Activated CD8-positive, alpha-beta T cell treated with anti-CD3 and anti-CD28 coated beads for 36 hours (primary cell): ENCODE results near the gene SLC43A2. TPM values are rescaled to one million over a fixed set of nuclear protein-coding genes. Genes with fewer than 3 reads are reported as not detected.

Experiments used
- ATAC-seq: fragments of 200-7000 bp; cut with Tn5 transposase; one replicate; pipeline ENCODE4 v1.10.0; 2021; ENCODE audit warnings: mild to moderate bottlenecking, moderate library complexity
- CTCF ChIA-PET: fragments of 350-600 bp; sonication (Branson Sonifier 250); formaldehyde crosslinking; loops from one replicate; lab custom pipeline; 2021; ENCODE audit warnings: antibody characterized with exemption; lab: Charles Lee
- POLR2A ChIA-PET: fragments of 350-600 bp; sonication (Branson Sonifier 250); formaldehyde crosslinking; loops from one replicate; lab custom pipeline; 2021; ENCODE audit warnings: antibody characterized with exemption; lab: Charles Lee
- DNase-seq: peaks from one replicate; pipeline ENCODE4 v3.0.0-alpha.2; 2020
- H3K27ac Mint-ChIP-seq: one replicate; pipeline ENCODE4 v1.8.0; 2021; ENCODE audit warnings: mild to moderate bottlenecking, mixed read lengths
- H3K27me3 Mint-ChIP-seq: one replicate; pipeline ENCODE4 v1.8.0; 2021; ENCODE audit warnings: mixed read lengths
- H3K36me3 Mint-ChIP-seq: one replicate; pipeline ENCODE4 v1.8.0; 2021; ENCODE audit warnings: low read depth, mixed read lengths
- H3K4me1 Mint-ChIP-seq: one replicate; pipeline ENCODE4 v1.8.0; 2021; ENCODE audit warnings: low read depth, mixed read lengths
- H3K4me3 Mint-ChIP-seq: one replicate; pipeline ENCODE4 v1.8.0; 2021; ENCODE audit warnings: mild to moderate bottlenecking, moderate library complexity, mixed read lengths
- H3K9me3 Mint-ChIP-seq: one replicate; pipeline ENCODE4 v1.8.0; 2021; ENCODE audit warnings: mixed read lengths
- CTCF ChIP-seq: fragments of 200-600 bp; IDR thresholded peaks from one replicate; pipeline ENCODE4 v1.8.0; 2022; ENCODE audit warnings: antibody characterized with exemption, mild to moderate bottlenecking
- intact Hi-C: fragments of 100-400 bp; cut with micrococcal nuclease; formaldehyde crosslinking; loops from one replicate; pipeline ENCODE4 v1.10.0; 2022
- total RNA-seq, 2 experiments: library from RNA; stranded (reverse); gene quantifications; one replicate each; pipeline ENCODE4 v1.2.3, GENCODE V29; 2021

SLC43A2 gene
- total RNA-seq, 2 experiments from 2014 or later = 5.6 to 5.7 TPM

DNA sequence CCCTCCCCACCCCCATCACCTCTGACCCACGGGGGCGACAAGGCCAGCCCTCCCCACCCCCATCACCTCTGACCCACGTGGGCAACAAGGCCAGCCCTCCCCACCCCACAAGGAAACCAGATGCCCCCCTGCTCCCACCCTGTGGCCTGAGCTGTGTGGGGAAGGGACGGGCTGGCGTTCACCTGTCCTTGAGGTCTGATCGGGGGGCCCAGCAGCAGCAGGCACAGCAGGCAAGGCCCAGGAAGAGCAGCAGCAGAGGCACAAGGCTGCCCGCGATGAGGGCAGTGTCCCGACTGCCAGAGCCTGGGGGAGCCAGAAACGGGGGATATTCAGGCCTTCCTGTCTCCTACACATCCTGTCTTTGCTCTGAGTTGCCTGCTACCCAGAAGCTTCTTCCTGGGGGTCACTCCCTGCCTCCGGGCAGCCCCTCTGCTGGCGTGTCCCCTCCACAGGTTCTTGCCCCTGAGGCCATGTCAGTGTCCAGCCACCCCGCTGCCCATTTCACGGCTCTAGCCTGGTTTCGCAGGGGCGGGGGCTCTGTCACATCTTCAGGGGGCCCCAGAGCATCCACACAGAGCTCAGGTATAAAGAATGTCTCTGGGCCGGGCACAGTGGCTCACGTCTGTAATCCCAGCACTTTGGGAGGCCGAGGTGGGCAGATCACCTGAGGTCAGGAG is 10.1 kb upstream of the SLC43A2 start:
- H3K36me3 Mint-ChIP-seq = no peaks in the 10 kb centered on the region
- H3K4me1 Mint-ChIP-seq = no peaks in the 10 kb centered on the region
- CTCF ChIA-PET = interaction anchor here (4.6 to 15.2 kb wide), 2 partner anchors 9 to 64 kb away, joined by 32 to 243 read pairs; partner anchors contain the start of gene SLC43A2
- TF ChIP-seq CTCF = no peak
- no peak overlapping the region for H3K4me3 Mint-ChIP-seq
- H3K9me3 Mint-ChIP-seq = no peaks in the 10 kb centered on the region
- POLR2A ChIA-PET = no interaction called here
- DNase-seq (no peak), ATAC-seq (no peak)
- intact Hi-C loops = no loop called here
- no peak overlapping the region for H3K27ac Mint-ChIP-seq
- H3K27me3 Mint-ChIP-seq = no peaks in the 10 kb centered on the region

GRCh38 chr17:1638171-1638590 is 9.5 kb upstream of the SLC43A2 start:
- ChIA-PET CTCF (interaction anchor here (4.6 to 15.2 kb wide), 2 partner anchors 8 to 63 kb away, joined by 32 to 243 read pairs; partner anchors contain the start of gene SLC43A2), POLR2A (no interaction called here)
- Mint-ChIP-seq H3K27ac (no peak overlapping the region), H3K4me3 (no peak overlapping the region), H3K27me3 (no peaks in the 10 kb centered on the region), H3K36me3 (no peaks in the 10 kb centered on the region), H3K4me1 (no peaks in the 10 kb centered on the region), H3K9me3 (no peaks in the 10 kb centered on the region)
- ATAC-seq (no peak), DNase-seq (no peak)
- TF ChIP-seq CTCF = no peak
- intact Hi-C loops = no loop called here

GRCh38 chr17:1636732-1637285 is 8.2 kb upstream of the SLC43A2 start:
- Mint-ChIP-seq H3K36me3 (no peaks in the 10 kb centered on the region), H3K4me3 (no peak overlapping the region), H3K27ac (no peak overlapping the region), H3K9me3 (no peaks in the 10 kb centered on the region), H3K4me1 (no peaks in the 10 kb centered on the region), H3K27me3 (no peaks in the 10 kb centered on the region)
- intact Hi-C loops = no loop called here
- ChIA-PET POLR2A (no interaction called here), CTCF (interaction anchor here (0.7 to 15.2 kb wide), 3 partner anchors 12 to 274 kb away, joined by 3 to 243 read pairs (median 8); partner anchors contain the start of gene RILP)
- ATAC-seq (no peak), DNase-seq (no peak)
- no peak for TF ChIP-seq CTCF

- ATAC-seq (no peak), DNase-seq (no peak)
- no peaks in the 10 kb centered on the region for H3K27me3 Mint-ChIP-seq
- no peaks in the 10 kb centered on the region for H3K9me3 Mint-ChIP-seq
- ChIA-PET CTCF (interaction anchor here (0.6 to 15.2 kb wide), 2 partner anchors 61 to 106 kb away, joined by 3 to 243 read pairs; no protein-coding TSS in a partner anchor), POLR2A (no interaction called here)
- H3K27ac Mint-ChIP-seq = no peak overlapping the region
- no peaks in the 10 kb centered on the region for H3K36me3 Mint-ChIP-seq
- intact Hi-C loops = no loop called here
- no peaks in the 10 kb centered on the region for H3K4me1 Mint-ChIP-seq
- no peak overlapping the region for H3K4me3 Mint-ChIP-seq
- TF ChIP-seq CTCF = no peak
These were observed 7.2 kb upstream of the SLC43A2 start for GRCh38 chr17:1635675-1636465.
